CD4-positive, alpha-beta T cell (primary cell): Measurements from ENCODE around the gene ADCY5. TPM values are rescaled to one million over a fixed set of nuclear protein-coding genes. Genes with fewer than 3 reads are reported as not detected.

ENCODE experiments used
- ATAC-seq: fragments of 200-7000 bp; cut with Tn5 transposase; one replicate; pipeline ENCODE4 v1.10.0; 2022; ENCODE audit warnings: mild to moderate bottlenecking; ENCODE audit not compliant: poor library complexity
- CTCF ChIA-PET: fragments of 350-600 bp; sonication (Branson Sonifier 250); formaldehyde crosslinking; loops from one replicate; lab custom pipeline; 2021; ENCODE audit warnings: antibody characterized with exemption, inconsistent platforms; lab: Charles Lee
- POLR2A ChIA-PET: fragments of 350-600 bp; sonication (Branson Sonifier 250); formaldehyde crosslinking; loops from one replicate; lab custom pipeline; 2021; ENCODE audit warnings: antibody characterized with exemption, inconsistent platforms; lab: Charles Lee
- DNase-seq, 14 experiments: peaks; one replicate each; pipeline ENCODE4 v3.0.0-alpha.2; 2013 to 2020; ENCODE audit warnings: mixed read lengths in 2 of 14
- H3K27ac ChIP-seq, 2 donors: one replicate each; pipeline versions ENCODE4 v1.5.1 to v1.7.0; 2013; ENCODE audit warnings: low read length in 2 of 2, low read depth in 1 of 2, mild to moderate bottlenecking in 1 of 2
- H3K27me3 ChIP-seq, 2 experiments: 1 replicate in 1 of 2; 2 replicates in 1 of 2; pipeline versions ENCODE4 v1.6.1 to v1.7.0; 2013; ENCODE audit warnings: low read length in 2 of 2, control low read depth in 1 of 2, mild to moderate bottlenecking in 1 of 2, moderate library complexity in 1 of 2; ENCODE audit not compliant: insufficient read depth in 2 of 2, control insufficient read depth in 1 of 2
- H3K36me3 ChIP-seq: one replicate; pipeline ENCODE4 v1.6.1; 2013; ENCODE audit warnings: low read length, control low read depth; ENCODE audit not compliant: insufficient read depth
- H3K4me1 ChIP-seq: one replicate; pipeline ENCODE4 v1.6.1; 2013; ENCODE audit warnings: low read length, control low read depth; ENCODE audit not compliant: insufficient read depth
- H3K4me3 ChIP-seq: one replicate; pipeline ENCODE4 v1.5.1; 2013; ENCODE audit warnings: mild to moderate bottlenecking, low read length, moderate library complexity
- H3K9me3 ChIP-seq, 2 experiments: 1 replicate in 1 of 2; 2 replicates in 1 of 2; pipeline versions ENCODE4 v1.6.1 to v1.7.0; 2013; ENCODE audit warnings: low read length in 2 of 2, mild to moderate bottlenecking in 2 of 2, control low read depth in 1 of 2, moderate library complexity in 1 of 2; ENCODE audit not compliant: control insufficient read depth in 1 of 2, insufficient read depth in 1 of 2
- H3K27ac Mint-ChIP-seq: one replicate; pipeline ENCODE4 v1.8.0; 2020; ENCODE audit warnings: mixed read lengths
- H3K27me3 Mint-ChIP-seq: one replicate; pipeline ENCODE4 v1.8.0; 2021; ENCODE audit warnings: mixed read lengths
- H3K36me3 Mint-ChIP-seq: one replicate; pipeline ENCODE4 v1.8.0; 2021; ENCODE audit warnings: low read depth, mixed read lengths
- H3K4me1 Mint-ChIP-seq: one replicate; pipeline ENCODE4 v1.8.0; 2021; ENCODE audit warnings: low read depth, mixed read lengths
- H3K4me3 Mint-ChIP-seq: one replicate; pipeline ENCODE4 v1.8.0; 2020; ENCODE audit warnings: mild to moderate bottlenecking, mixed read lengths
- H3K9me3 Mint-ChIP-seq: one replicate; pipeline ENCODE4 v1.8.0; 2020; ENCODE audit warnings: mixed read lengths
- intact Hi-C, 2 experiments: fragments of 100-400 bp; cut with DNase I in 1 of 2; cut with micrococcal nuclease in 1 of 2; formaldehyde crosslinking; loops; one replicate each; pipeline versions ENCODE4 v1.15.1 to v1.9.0; 2023 to 2025; cut with DNase I, micrococcal nuclease
- total RNA-seq, 174 experiments: library from RNA in 2 of 174; stranded (reverse) in 2 of 174; gene quantifications; one replicate each; pipeline ENCODE4 v1.2.3 and lab custom pipeline; 2021 to 2026
- TF ChIP-seq, protein P1 (sequence below): fragments of 200-600 bp; IDR thresholded peaks from one replicate; pipeline ENCODE4 v1.8.0; 2022; ENCODE audit warnings: antibody characterized with exemption, mild to moderate bottlenecking

The ADCY5 gene
- total RNA-seq, 2 experiments from 2014 or later = not detected

- TF ChIP-seq, protein P1, sequence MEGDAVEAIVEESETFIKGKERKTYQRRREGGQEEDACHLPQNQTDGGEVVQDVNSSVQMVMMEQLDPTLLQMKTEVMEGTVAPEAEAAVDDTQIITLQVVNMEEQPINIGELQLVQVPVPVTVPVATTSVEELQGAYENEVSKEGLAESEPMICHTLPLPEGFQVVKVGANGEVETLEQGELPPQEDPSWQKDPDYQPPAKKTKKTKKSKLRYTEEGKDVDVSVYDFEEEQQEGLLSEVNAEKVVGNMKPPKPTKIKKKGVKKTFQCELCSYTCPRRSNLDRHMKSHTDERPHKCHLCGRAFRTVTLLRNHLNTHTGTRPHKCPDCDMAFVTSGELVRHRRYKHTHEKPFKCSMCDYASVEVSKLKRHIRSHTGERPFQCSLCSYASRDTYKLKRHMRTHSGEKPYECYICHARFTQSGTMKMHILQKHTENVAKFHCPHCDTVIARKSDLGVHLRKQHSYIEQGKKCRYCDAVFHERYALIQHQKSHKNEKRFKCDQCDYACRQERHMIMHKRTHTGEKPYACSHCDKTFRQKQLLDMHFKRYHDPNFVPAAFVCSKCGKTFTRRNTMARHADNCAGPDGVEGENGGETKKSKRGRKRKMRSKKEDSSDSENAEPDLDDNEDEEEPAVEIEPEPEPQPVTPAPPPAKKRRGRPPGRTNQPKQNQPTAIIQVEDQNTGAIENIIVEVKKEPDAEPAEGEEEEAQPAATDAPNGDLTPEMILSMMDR = no peak
- Mint-ChIP-seq H3K4me1 (no peaks in the 10 kb centered on the region), H3K9me3 (no peaks in the 10 kb centered on the region), H3K4me3 (no peak overlapping the region), H3K36me3 (no peaks in the 10 kb centered on the region), H3K27ac (no peak overlapping the region), H3K27me3 (peaks cover 7% of the 10 kb centered on the region)
- ChIA-PET POLR2A (no interaction called here), CTCF (no interaction called here)
- intact Hi-C loops = no loop called here
- Histone ChIP-seq H3K4me3 (no peak overlapping the region), H3K4me1 (no peaks in the 10 kb centered on the region), H3K36me3 (no peaks in the 10 kb centered on the region), H3K27ac (no peak overlapping the region), H3K27me3 (no peaks in the 10 kb centered on the region), H3K9me3 (no peaks in the 10 kb centered on the region)
- DNase-seq = no peak
- no peak for ATAC-seq
These were observed 35.9 kb downstream of the ADCY5 start for GRCh38 chr3:123412811-123413604.

DNA sequence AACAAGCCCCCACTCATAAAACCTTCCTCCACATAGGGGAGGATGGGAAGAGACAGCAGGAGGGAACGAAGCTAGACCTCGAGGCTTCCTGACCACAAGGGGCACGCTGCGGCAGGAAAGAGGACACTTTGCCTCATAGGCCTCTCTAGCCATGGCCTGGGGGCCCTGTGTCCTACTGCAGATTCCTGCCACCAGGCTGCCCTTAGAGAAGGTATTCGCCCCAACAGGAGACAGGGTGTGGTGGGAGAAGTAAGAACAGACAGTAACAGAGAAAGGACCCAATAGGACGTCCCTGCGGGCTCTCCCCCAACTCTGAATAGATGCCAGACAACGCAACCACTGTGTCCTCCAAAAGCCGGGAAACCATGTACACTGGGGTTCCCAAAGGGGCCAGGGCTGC is 36.8 kb downstream of the ADCY5 start:
- Mint-ChIP-seq H3K36me3 (no peaks in the 10 kb centered on the region), H3K27ac (no peak overlapping the region), H3K27me3 (peaks cover 7% of the 10 kb centered on the region), H3K9me3 (no peaks in the 10 kb centered on the region), H3K4me3 (no peak overlapping the region), H3K4me1 (no peaks in the 10 kb centered on the region)
- ChIA-PET POLR2A (no interaction called here), CTCF (no interaction called here)
- Histone ChIP-seq H3K4me1 (no peaks in the 10 kb centered on the region), H3K27me3 (no peaks in the 10 kb centered on the region), H3K36me3 (no peaks in the 10 kb centered on the region), H3K9me3 (no peaks in the 10 kb centered on the region), H3K27ac (no peak overlapping the region), H3K4me3 (no peak overlapping the region)
- DNase-seq = no peak
- TF ChIP-seq, protein P1 = no peak
- intact Hi-C loops = no loop called here
- ATAC-seq = no peak

- no peak for DNase-seq
- H3K4me3 ChIP-seq = no peak overlapping the region
- no peaks in the 10 kb centered on the region for H3K4me1 ChIP-seq
- Mint-ChIP-seq H3K4me3 (no peak overlapping the region), H3K27ac (no peak overlapping the region), H3K4me1 (no peaks in the 10 kb centered on the region), H3K27me3 (peaks cover 7% of the 10 kb centered on the region), H3K36me3 (no peaks in the 10 kb centered on the region), H3K9me3 (no peaks in the 10 kb centered on the region)
- H3K9me3 ChIP-seq = no peaks in the 10 kb centered on the region
- H3K27ac ChIP-seq = no peak overlapping the region
- no peaks in the 10 kb centered on the region for H3K27me3 ChIP-seq
- POLR2A ChIA-PET = no interaction called here
- TF ChIP-seq, protein P1 = no peak
- CTCF ChIA-PET = no interaction called here
- intact Hi-C loops = no loop called here
- no peaks in the 10 kb centered on the region for H3K36me3 ChIP-seq
- ATAC-seq = no peak
These were observed 37.4 kb downstream of the ADCY5 start for GRCh38 chr3:123411340-123412040.
